Urothelium cell line (cell line): ENCODE data around the gene GALNT10.

ENCODE experiments used
- DNase-seq: peaks from one replicate; pipeline ENCODE4 v3.0.0; 2011; ENCODE audit warnings: low spot score, mixed read lengths
- FAIRE-seq: peaks from 2 replicates; lab custom pipeline; 2011; peaks lifted over from hg19 to GRCh38; lab: Jason Lieb, UNC

The GALNT10 gene

GRCh38 chr5:154419236-154419635 is 228.7 kb downstream of the GALNT10 start:
- no peak for DNase-seq
- no peak for FAIRE-seq

- DNase-seq: no peak
- FAIRE-seq: no peak
Observed at GRCh38 chr5:154421868-154422267, 231.3 kb downstream of the GALNT10 start.

- no peak for FAIRE-seq
Observed at GRCh38 chr5:154422298-154422697, 231.8 kb downstream of the GALNT10 start.

DNA sequence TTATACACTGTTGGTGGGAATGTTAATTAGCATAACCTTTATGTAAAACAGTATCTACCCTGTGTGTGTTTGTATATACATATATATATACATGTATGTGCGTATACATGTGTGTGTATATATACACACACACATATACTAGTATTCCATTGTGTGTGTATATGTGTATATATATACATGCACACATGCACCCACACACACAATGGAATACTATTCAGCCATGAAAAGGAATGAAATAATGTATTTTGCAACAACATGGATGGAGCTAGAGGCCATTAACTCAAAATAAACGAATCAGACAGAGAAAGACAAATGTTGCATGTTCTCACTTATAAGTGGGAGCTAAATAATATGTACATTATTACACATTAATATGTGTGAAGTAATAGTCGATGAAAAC is 237.7 kb downstream of the GALNT10 start:
- FAIRE-seq: no peak
- DNase-seq: no peak

More at GRCh38 chr5:154422298-154422697, 231.8 kb downstream of the GALNT10 start:
- DNase-seq: no peak

- DNase-seq (no peak), FAIRE-seq (no peak)
Observed at GRCh38 chr5:154429341-154429740, 238.8 kb downstream of the GALNT10 start.

DNA sequence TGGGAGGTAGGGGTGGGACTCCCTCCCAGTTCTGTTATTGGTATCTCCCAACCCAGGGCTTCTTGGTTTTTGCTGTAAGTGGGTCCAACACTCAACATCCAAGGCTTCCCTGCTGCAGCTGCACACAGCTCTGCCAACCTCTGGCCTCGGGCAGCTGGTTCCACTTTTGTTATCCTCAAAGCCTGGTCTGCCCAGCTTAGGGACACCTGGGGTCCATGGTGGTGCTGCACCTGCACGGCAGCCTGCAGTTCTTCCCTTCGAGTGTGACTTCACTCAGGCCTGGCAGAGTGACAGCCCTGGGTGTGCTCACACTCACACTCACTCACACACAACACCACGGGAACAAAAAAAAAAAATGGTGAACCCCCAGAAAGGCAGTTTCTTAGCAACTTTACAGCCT is 239.9 kb downstream of the GALNT10 start:
- FAIRE-seq (no peak), DNase-seq (no peak)

DNA sequence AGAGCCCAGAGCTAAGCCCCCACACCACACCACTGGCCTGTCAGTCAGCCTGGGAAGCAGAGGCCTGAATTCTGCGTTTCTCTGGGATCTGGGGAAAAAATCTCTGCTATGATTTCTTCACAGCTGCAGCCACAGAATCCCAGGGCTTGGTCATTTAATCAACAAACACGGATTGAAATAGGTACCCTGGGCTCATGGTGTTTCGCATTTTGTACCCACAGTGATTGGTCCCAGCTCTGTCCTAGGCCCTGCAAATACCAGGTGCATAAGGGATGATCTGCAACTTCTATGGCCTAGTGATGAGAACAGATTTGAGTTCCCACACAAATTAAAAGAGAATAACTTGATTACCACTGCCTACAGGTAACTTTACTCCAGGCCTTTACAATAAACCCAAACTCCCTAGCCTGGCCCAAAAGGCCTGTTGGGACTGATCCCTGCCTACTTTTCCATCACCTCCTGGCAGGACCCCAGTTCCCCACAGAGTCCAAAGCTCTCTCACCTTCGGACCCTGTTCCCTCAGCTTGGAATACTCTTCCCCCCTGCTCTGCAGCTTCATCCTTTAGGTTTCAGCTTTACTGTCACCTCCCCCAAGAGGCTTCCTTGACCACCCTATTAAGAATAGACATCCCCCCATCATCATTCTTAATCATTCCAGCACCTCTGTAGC is 240.6 kb downstream of the GALNT10 start:
- DNase-seq: no peak
- no peak for FAIRE-seq

DNA sequence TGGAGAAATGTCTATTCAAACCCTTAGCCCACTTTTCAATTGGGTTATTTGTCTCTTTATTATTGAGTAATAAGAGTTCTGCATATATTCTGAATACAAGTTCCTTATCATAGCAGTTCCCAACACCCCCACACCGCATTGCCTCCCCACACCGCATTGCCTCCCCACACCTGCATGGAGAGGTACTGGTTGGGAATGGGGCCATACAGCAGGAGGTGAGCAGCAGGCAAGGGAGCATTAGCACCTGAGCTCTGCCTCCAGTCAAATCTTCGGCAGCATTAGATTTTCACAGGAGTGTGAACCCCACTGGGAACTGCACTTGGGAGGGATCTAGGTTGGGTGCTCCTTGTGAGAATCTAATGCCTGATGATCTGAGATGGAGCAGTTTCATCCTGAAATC is 244.7 kb downstream of the GALNT10 start:
- DNase-seq: no peak
- no peak for FAIRE-seq

GRCh38 chr5:154437281-154437965 is 246.9 kb downstream of the GALNT10 start:
- no peak for FAIRE-seq

GRCh38 chr5:154440540-154440939 is 250.0 kb downstream of the GALNT10 start:
- DNase-seq: no peak
- peak; percentile 5 for FAIRE-seq

More at GRCh38 chr5:154437281-154437965, 246.9 kb downstream of the GALNT10 start:
- DNase-seq: no peak

- DNase-seq (no peak), FAIRE-seq (no peak)
Observed at GRCh38 chr5:154442801-154443200, 252.3 kb downstream of the GALNT10 start.

DNA sequence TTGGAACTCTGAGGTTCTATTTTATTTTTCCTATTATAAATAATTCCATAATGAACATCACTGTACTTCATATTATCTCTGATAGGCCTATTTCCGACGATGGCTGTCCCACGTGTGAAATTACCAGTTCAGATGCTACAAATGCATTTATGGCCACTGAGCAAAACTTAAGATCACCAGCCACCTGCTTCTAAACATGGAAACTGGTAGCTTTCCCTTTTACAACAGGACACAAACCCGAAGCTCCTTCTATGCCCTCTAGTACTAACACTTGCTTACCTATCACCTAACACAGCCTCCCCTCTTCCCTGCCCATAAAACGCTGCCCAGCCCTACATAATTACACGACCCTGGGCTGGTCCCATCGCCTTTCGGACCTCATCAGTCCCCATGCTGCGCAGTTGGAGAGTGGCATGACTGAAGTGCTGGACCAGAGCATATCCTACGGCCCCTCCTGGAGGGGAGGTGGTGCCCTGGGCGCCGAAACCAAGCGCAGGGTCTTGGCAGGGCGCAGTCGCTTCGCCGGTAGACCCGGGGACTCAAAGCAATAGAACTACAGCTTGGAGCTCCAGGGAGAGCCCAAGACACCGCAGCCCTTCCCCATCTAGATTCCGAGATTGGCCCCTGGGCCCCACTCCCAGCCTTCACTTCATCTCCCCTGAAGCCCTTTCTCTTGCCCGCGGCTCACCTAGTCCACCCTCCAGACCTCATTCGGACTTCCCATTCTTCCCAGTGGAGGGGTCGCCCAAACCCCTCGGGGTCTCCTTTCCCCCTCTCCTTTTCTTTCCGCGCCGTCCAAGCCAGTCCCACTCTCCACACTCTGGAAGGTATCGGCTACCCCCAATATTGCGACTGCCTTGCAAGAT is 254.3 kb downstream of the GALNT10 start:
- FAIRE-seq (no peak), DNase-seq (peak; percentile 38)

- DNase-seq: peak; percentile 99
- FAIRE-seq: peak; percentile 9
Observed at GRCh38 chr5:154445422-154446194, 255.1 kb downstream of the GALNT10 start, which contains the start of gene SAP30L. Gene SAP30L, plus strand, starts transcription at chr5:154445997. Its CDS starts 608 bp downstream, at chr5:154446605.

- DNase-seq: peak; percentile 59
- no peak for FAIRE-seq
Observed at GRCh38 chr5:154446195-154447088, 255.9 kb downstream of the GALNT10 start.

DNA sequence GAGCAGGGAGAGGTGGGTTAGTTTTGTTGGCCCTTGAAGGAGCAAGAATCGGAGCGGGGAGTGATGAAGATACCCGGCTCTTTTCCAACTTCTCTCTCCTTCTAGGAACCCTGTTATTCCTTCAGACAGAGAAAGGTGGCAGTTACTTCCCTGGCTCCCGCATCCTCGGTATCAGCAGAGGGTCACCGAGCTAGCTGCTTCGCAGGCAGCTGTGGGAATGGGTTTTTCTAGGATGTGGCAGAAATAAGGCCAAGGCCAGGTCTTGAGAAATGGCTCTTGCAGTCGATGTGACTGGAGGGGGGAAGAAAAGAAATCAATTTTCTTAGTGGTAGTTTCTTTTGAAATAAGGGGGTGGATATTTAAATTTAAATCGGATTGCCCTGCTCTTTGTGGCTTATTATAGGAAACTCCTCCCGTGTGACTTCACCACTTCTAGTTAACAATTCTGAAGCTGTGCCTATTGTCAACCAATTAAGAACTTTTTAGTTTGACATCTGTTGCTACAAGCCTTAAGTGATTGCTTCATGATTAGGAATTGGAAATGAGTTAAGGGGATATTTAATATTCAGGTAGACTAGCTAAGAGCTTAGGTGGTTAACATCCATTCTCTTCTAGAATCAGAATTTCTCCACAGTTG is 256.7 kb downstream of the GALNT10 start:
- no peak for DNase-seq
- no peak for FAIRE-seq

DNA sequence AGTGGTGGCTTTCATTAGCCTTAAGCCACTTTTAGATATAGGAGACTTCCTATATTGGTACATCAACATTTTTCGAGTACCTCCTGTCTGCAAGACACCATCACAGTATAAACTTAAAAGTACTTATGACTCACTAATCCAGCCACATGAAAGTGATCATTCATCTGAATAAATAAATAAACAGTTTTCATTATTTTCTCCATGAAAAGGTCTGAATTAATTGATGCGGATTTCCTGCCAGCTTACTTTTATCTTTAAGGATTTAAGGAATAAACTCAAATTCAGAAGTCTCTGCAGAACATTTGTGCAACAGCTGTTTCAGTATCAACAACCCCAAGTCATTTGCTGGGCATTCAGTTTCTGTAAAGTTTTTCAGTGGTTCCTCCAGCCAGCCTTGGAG is 259.3 kb downstream of the GALNT10 start:
- FAIRE-seq (no peak), DNase-seq (no peak)

DNA sequence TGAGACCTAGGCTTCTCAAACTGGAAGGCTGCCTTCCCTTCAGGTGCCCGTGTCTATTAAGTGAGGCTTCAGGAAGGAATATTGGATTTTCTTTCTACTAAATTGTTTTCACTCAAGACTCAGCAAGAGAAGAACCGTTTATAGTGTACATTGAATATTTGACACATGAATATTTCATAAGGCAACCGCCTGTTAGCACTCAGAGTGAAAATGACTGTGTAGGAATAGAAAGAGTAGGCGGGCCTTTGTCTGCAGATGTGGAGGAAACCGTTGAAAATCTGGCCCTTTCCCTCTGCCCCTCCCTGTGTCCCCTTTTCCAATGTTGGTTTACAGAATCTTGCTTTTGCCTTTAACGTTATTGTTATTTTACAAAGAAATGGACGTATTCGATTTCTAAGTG is 261.4 kb downstream of the GALNT10 start:
- no peak for FAIRE-seq
- DNase-seq: no peak

GRCh38 chr5:154455585-154455984 is 265.1 kb downstream of the GALNT10 start:
- DNase-seq (no peak), FAIRE-seq (no peak)

DNA sequence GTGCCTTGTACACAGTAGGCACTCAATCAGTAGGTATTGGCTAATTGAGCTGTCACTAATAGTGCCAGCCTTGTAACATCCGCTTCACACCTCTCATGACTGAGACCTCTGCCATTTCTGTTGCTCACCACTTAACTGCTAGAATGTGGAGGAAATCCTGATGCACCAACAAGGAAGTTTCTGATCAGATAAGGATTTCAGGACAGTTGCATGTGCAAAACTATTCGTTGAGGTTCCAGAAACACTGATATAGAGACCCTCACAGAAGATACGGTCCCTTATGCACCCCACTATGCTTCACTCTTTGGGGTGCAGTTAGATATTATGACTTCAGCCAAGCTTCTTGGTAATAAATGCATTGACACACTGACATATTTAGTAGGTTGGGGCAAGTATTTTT is 266.0 kb downstream of the GALNT10 start:
- FAIRE-seq (no peak), DNase-seq (no peak)
